ENCODE data around the gene MRPL53. TPM values are rescaled to one million over a fixed set of nuclear protein-coding genes. Genes with fewer than 3 reads are reported as not detected.

Gene MRPL53
- total RNA-seq, 1 experiment from 2014 or later = 86.9 TPM

- Histone ChIP-seq H3K9me2 (replicated peaks; ENCODE audit: low read length) (no peaks in the 10 kb centered on the region), H3K9me3 (ENCODE audit: low read length) (no peaks in the 10 kb centered on the region), H3F3A (ENCODE audit: low read length, unreplicated experiment) (no peaks in the 10 kb centered on the region), H3K36me3 (ENCODE audit: low read depth, low read length) (peaks cover 42% of the 10 kb centered on the region), H2AFZ (ENCODE audit: low read length) (no peak overlapping the region), H3K4me2 (ENCODE audit: low read length) (no peak overlapping the region), H3K4me1 (ENCODE audit: insufficient read depth, low read length) (no peaks in the 10 kb centered on the region), H3K79me2 (ENCODE audit: low read length) (peaks cover 23% of the 10 kb centered on the region), H3K9ac (ENCODE audit: low read length) (no peak overlapping the region), H4K20me1 (ENCODE audit: low read length) (peaks cover 8% of the 10 kb centered on the region), H3K4me3 (ENCODE audit: low read length) (no peak overlapping the region), H3K27me3 (ENCODE audit: low read length) (no peaks in the 10 kb centered on the region), H3K27ac (ENCODE audit: low read length) (no peak overlapping the region)
- CTCF ChIA-PET = no interaction called here
- intact Hi-C loops (cut with micrococcal nuclease) = no loop called here
- TF ChIP-seq CTCF (conservative IDR thresholded peaks at IDR 0.05; ENCODE audit: low read depth, low read length) (no peak), EZH2phosphoT487 (IDR thresholded peaks at IDR 0.05; ENCODE audit: borderline replicate concordance, low read length) (no peak), EZH2 (IDR thresholded peaks at IDR 0.05; ENCODE audit: low read length, unreplicated experiment) (no peak)
- BruUV-seq (replicated peaks) = no TSS peak
- DNase-seq = no peak
- POLR2A ChIA-PET (ENCODE audit: unreplicated experiment) = no interaction called here
- no peak for ATAC-seq
Observed at GRCh38 chr2:74429487-74430451, 42.7 kb downstream of the MRPL53 start.

- Histone ChIP-seq H3K9me2 (replicated peaks; ENCODE audit: low read length) (no peaks in the 10 kb centered on the region), H3K4me1 (ENCODE audit: insufficient read depth, low read length) (no peaks in the 10 kb centered on the region), H3K79me2 (ENCODE audit: low read length) (peaks cover 14% of the 10 kb centered on the region), H3F3A (ENCODE audit: low read length, unreplicated experiment) (no peaks in the 10 kb centered on the region), H3K4me3 (ENCODE audit: low read length) (no peak overlapping the region), H3K9me3 (ENCODE audit: low read length) (no peaks in the 10 kb centered on the region), H3K27me3 (ENCODE audit: low read length) (no peaks in the 10 kb centered on the region), H3K9ac (ENCODE audit: low read length) (no peak overlapping the region), H3K36me3 (ENCODE audit: low read depth, low read length) (peaks cover 42% of the 10 kb centered on the region), H4K20me1 (ENCODE audit: low read length) (peaks cover 8% of the 10 kb centered on the region), H2AFZ (ENCODE audit: low read length) (no peak overlapping the region), H3K27ac (ENCODE audit: low read length) (no peak overlapping the region), H3K4me2 (ENCODE audit: low read length) (no peak overlapping the region)
- DNase-seq = no peak
- ChIA-PET POLR2A (ENCODE audit: unreplicated experiment) (no interaction called here), CTCF (no interaction called here)
- intact Hi-C loops (cut with micrococcal nuclease) = no loop called here
- no peak for ATAC-seq
- BruUV-seq (replicated peaks) = no TSS peak
- no peak for TF ChIP-seq EZH2phosphoT487 (IDR thresholded peaks at IDR 0.05; ENCODE audit: borderline replicate concordance, low read length)
- no peak for TF ChIP-seq CTCF (conservative IDR thresholded peaks at IDR 0.05; ENCODE audit: low read depth, low read length)
- TF ChIP-seq EZH2 (IDR thresholded peaks at IDR 0.05; ENCODE audit: low read length, unreplicated experiment) = no peak
Observed at GRCh38 chr2:74428675-74429074, 43.8 kb downstream of the MRPL53 start.

GRCh38 chr2:74427551-74427950 is 44.9 kb downstream of the MRPL53 start:
- Histone ChIP-seq H3K4me3 (ENCODE audit: low read length) (no peak overlapping the region), H3K27me3 (ENCODE audit: low read length) (no peaks in the 10 kb centered on the region), H2AFZ (ENCODE audit: low read length) (no peak overlapping the region), H4K20me1 (ENCODE audit: low read length) (peaks cover 7% of the 10 kb centered on the region), H3K9me2 (replicated peaks; ENCODE audit: low read length) (no peaks in the 10 kb centered on the region), H3K79me2 (ENCODE audit: low read length) (peaks cover 8% of the 10 kb centered on the region; the same call in 1 of the 2 replicates), H3K36me3 (ENCODE audit: low read depth, low read length) (peaks cover 42% of the 10 kb centered on the region), H3K27ac (ENCODE audit: low read length) (no peak overlapping the region), H3K9me3 (ENCODE audit: low read length) (no peaks in the 10 kb centered on the region), H3K4me2 (ENCODE audit: low read length) (no peak overlapping the region), H3K4me1 (ENCODE audit: insufficient read depth, low read length) (no peaks in the 10 kb centered on the region), H3K9ac (ENCODE audit: low read length) (no peak overlapping the region), H3F3A (ENCODE audit: low read length, unreplicated experiment) (no peaks in the 10 kb centered on the region)
- TF ChIP-seq EZH2phosphoT487 (IDR thresholded peaks at IDR 0.05; ENCODE audit: borderline replicate concordance, low read length) (no peak), CTCF (conservative IDR thresholded peaks at IDR 0.05; ENCODE audit: low read depth, low read length) (no peak), EZH2 (IDR thresholded peaks at IDR 0.05; ENCODE audit: low read length, unreplicated experiment) (no peak)
- CTCF ChIA-PET = no interaction called here
- POLR2A ChIA-PET (ENCODE audit: unreplicated experiment) = no interaction called here
- ATAC-seq (no peak), DNase-seq (no peak)
- intact Hi-C loops (cut with micrococcal nuclease) = no loop called here
- no TSS peak for BruUV-seq (replicated peaks)

All from PC-3 (cell line).